Colonic mucosa (tissue), 4 donors: ENCODE results near the gene ZNF653. TPM values are rescaled to one million over a fixed set of nuclear protein-coding genes. Genes with fewer than 3 reads are reported as not detected.

Experiments used
- DNase-seq: peaks from one replicate; pipeline ENCODE4 v3.0.0-alpha.2; 2020
- H3K27ac ChIP-seq: fragments of 200-600 bp; one replicate; pipeline ENCODE4 v1.8.0; 2021
- H3K27me3 ChIP-seq: fragments of 200-600 bp; one replicate; pipeline ENCODE4 v1.8.0; 2021
- H3K36me3 ChIP-seq: fragments of 200-600 bp; one replicate; pipeline ENCODE4 v1.8.0; 2021
- H3K4me1 ChIP-seq: fragments of 200-600 bp; one replicate; pipeline ENCODE4 v1.8.0; 2021; ENCODE audit warnings: mild to moderate bottlenecking
- H3K4me3 ChIP-seq: fragments of 200-600 bp; one replicate; pipeline ENCODE4 v1.8.0; 2021
- H3K9ac ChIP-seq, 2 donors: one replicate each; pipeline ENCODE4 v1.7.0; 2013; ENCODE audit warnings: control low read depth in 2 of 2, low read depth in 2 of 2, low read length in 2 of 2
- H3K9me3 ChIP-seq: fragments of 200-600 bp; one replicate; pipeline ENCODE4 v1.8.0; 2021
- CTCF ChIP-seq: fragments of 200-600 bp; IDR thresholded peaks from one replicate; pipeline ENCODE4 v1.8.0; 2022; ENCODE audit warnings: antibody characterized with exemption, mild to moderate bottlenecking
- intact Hi-C: fragments of 100-400 bp; cut with DNase I; formaldehyde crosslinking; loops from one replicate; pipeline ENCODE4 v1.14.1; 2022
- total RNA-seq, 2 donors: library from RNA; stranded (reverse); fragmentation: NEBNext Ultra II Directional in 1 of 2; extraction: Animal tissue kit (Norgen Biotek cat#: 25700) in 1 of 2; gene quantifications; one replicate each; pipeline ENCODE4 v1.2.1, GENCODE V29; 2021
- donor health status: healthy.
- donor health status: DM: no; HTN: no; CAD: no.
- donor health status: DM: no; HTN: no; CAD: no.

ZNF653 gene
- total RNA-seq, 2 donors from 2014 or later = 10.6 to 14.2 TPM

GRCh38 chr19:11550265-11550664, 44.6 kb upstream of the ZNF653 start:
- Histone ChIP-seq H3K27me3 (no peaks in the 10 kb centered on the region), H3K9ac (no peak overlapping the region), H3K4me1 (no peaks in the 10 kb centered on the region), H3K4me3 (no peak overlapping the region), H3K36me3 (no peaks in the 10 kb centered on the region), H3K27ac (no peak overlapping the region), H3K9me3 (no peaks in the 10 kb centered on the region)
- intact Hi-C loops = no loop called here
- no peak for DNase-seq
- TF ChIP-seq CTCF = no peak

GRCh38 chr19:11549386-11549953, 43.8 kb upstream of the ZNF653 start:
- no peak overlapping the region for H3K9ac ChIP-seq
- H3K4me3 ChIP-seq = no peak overlapping the region
- H3K36me3 ChIP-seq = no peaks in the 10 kb centered on the region
- no peak for TF ChIP-seq CTCF
- H3K27ac ChIP-seq = no peak overlapping the region
- no peaks in the 10 kb centered on the region for H3K27me3 ChIP-seq
- intact Hi-C loops = no loop called here
- DNase-seq = no peak
- no peaks in the 10 kb centered on the region for H3K4me1 ChIP-seq
- no peaks in the 10 kb centered on the region for H3K9me3 ChIP-seq

GRCh38 chr19:11547929-11548700, 42.5 kb upstream of the ZNF653 start:
- DNase-seq = no peak
- H3K4me1 ChIP-seq = no peaks in the 10 kb centered on the region
- intact Hi-C loops = no loop called here
- H3K4me3 ChIP-seq = no peak overlapping the region
- H3K9me3 ChIP-seq = no peaks in the 10 kb centered on the region
- H3K36me3 ChIP-seq = no peaks in the 10 kb centered on the region
- H3K27me3 ChIP-seq = no peaks in the 10 kb centered on the region
- TF ChIP-seq CTCF = no peak
- no peak overlapping the region for H3K9ac ChIP-seq
- H3K27ac ChIP-seq = no peak overlapping the region

- Histone ChIP-seq H3K27me3 (no peaks in the 10 kb centered on the region), H3K9ac (no peak overlapping the region), H3K4me1 (no peaks in the 10 kb centered on the region), H3K9me3 (no peaks in the 10 kb centered on the region), H3K4me3 (no peak overlapping the region), H3K36me3 (no peaks in the 10 kb centered on the region), H3K27ac (no peak overlapping the region)
- intact Hi-C loops = no loop called here
- no peak for DNase-seq
- no peak for TF ChIP-seq CTCF
These were observed 35.6 kb upstream of the ZNF653 start for GRCh38 chr19:11541238-11541637.

- intact Hi-C loops = no loop called here
- DNase-seq = no peak
- H3K27ac ChIP-seq = no peak overlapping the region
- TF ChIP-seq CTCF = no peak
- peak overlapping the region in 1 of 2 donors; percentile 19 for H3K9ac ChIP-seq
- no peaks in the 10 kb centered on the region for H3K4me1 ChIP-seq
- no peak overlapping the region for H3K4me3 ChIP-seq
- H3K27me3 ChIP-seq = no peaks in the 10 kb centered on the region
- no peaks in the 10 kb centered on the region for H3K36me3 ChIP-seq
- no peaks in the 10 kb centered on the region for H3K9me3 ChIP-seq
These were observed 35.0 kb upstream of the ZNF653 start for GRCh38 chr19:11540645-11541044.
